HepG2 (cell line): ENCODE measurements around the gene GPR4. TPM values are rescaled to one million over a fixed set of nuclear protein-coding genes. Genes with fewer than 3 reads are reported as not detected.

ENCODE experiments used
- BHLHE40 ChIP-seq: IDR thresholded peaks from 2 replicates; pipeline ENCODE4 v1.6.1; 2011; ENCODE audit warnings: low read length, improper control_type of control experiment
- DPF2 ChIP-seq: sonication (generic); formaldehyde crosslinking; IDR thresholded peaks from 2 replicates; pipeline ENCODE4 v1.4.0; 2020; ENCODE audit warnings: mild to moderate bottlenecking, low read depth, missing genetic modification reagents, borderline replicate concordance
- FOXP4 ChIP-seq: sonication (generic); formaldehyde crosslinking; IDR thresholded peaks from 2 replicates; pipeline ENCODE4 v1.4.0; 2020; ENCODE audit warnings: missing genetic modification reagents
- GATAD1 ChIP-seq: IDR thresholded peaks from 2 replicates; pipeline ENCODE4 v1.6.1; 2016; ENCODE audit warnings: missing genetic modification reagents, missing compliant biosample characterization
- GZF1 ChIP-seq: sonication (generic); formaldehyde crosslinking; IDR thresholded peaks from 2 replicates; pipeline ENCODE4 v1.5.1; 2020; ENCODE audit warnings: mild to moderate bottlenecking, missing genetic modification reagents
- PAF1 ChIP-seq: IDR thresholded peaks from 2 replicates; pipeline ENCODE4 v1.6.1; 2016; ENCODE audit warnings: missing genetic modification reagents, missing compliant biosample characterization
- PLSCR1 ChIP-seq: sonication (generic); formaldehyde crosslinking; IDR thresholded peaks from 2 replicates; pipeline ENCODE4 v1.5.0; 2020; ENCODE audit warnings: missing genetic modification reagents, mild to moderate bottlenecking, borderline replicate concordance
- SCMH1 ChIP-seq: sonication (generic); formaldehyde crosslinking; IDR thresholded peaks from 2 replicates; pipeline ENCODE4 v1.9.0; 2021; ENCODE audit warnings: missing genetic modification reagents, mild to moderate bottlenecking, borderline replicate concordance
- TRIM24 ChIP-seq: sonication (generic); formaldehyde crosslinking; IDR thresholded peaks from 2 replicates; pipeline ENCODE4 v1.8.0; 2022; ENCODE audit warnings: mild to moderate bottlenecking, missing genetic modification reagents
- ZNF10 ChIP-seq: sonication (generic); formaldehyde crosslinking; IDR thresholded peaks from 2 replicates; pipeline ENCODE4 v1.4.0; 2020; ENCODE audit warnings: mild to moderate bottlenecking, low read depth, missing genetic modification reagents, borderline replicate concordance
- ZNF546 ChIP-seq: sonication (generic); formaldehyde crosslinking; conservative IDR thresholded peaks from 2 replicates; pipeline ENCODE4 v1.8.1; 2023; ENCODE audit warnings: mild to moderate bottlenecking, missing genetic modification reagents
- ZNF607 ChIP-seq: sonication (generic); formaldehyde crosslinking; IDR thresholded peaks from 2 replicates; pipeline ENCODE4 v1.5.1; 2020; ENCODE audit warnings: missing genetic modification reagents, mild to moderate bottlenecking, borderline replicate concordance
- ZNF629 ChIP-seq: sonication (generic); formaldehyde crosslinking; conservative IDR thresholded peaks from 2 replicates; pipeline ENCODE4 v1.5.0; 2020; ENCODE audit warnings: missing genetic modification reagents
- ZNF672 ChIP-seq: sonication (generic); formaldehyde crosslinking; IDR thresholded peaks from 2 replicates; pipeline ENCODE4 v1.8.1; 2022; ENCODE audit warnings: missing genetic modification reagents
- ZNF709 ChIP-seq: sonication (generic); formaldehyde crosslinking; IDR thresholded peaks from 2 replicates; pipeline ENCODE4 v1.5.0; 2020; ENCODE audit warnings: mild to moderate bottlenecking, missing genetic modification reagents
- ZNF761 ChIP-seq: sonication (generic); formaldehyde crosslinking; conservative IDR thresholded peaks from 2 replicates; pipeline ENCODE4 v1.4.0; 2020; ENCODE audit warnings: mild to moderate bottlenecking, missing genetic modification reagents
- polyA plus RNA-seq, 8 experiments: library from polyadenylated mRNA; depleted of rRNA in 3 of 8; stranded (reverse) in 7 of 8; unstranded in 1 of 8; fragments of >200 nt; fragmentation: Illumina TruSeq in 4 of 8; extraction: Trizol in 4 of 8; gene quantifications; 2 replicates each; pipeline versions ENCODE4 v1.2.1 to v1.2.3, GENCODE V29; 2011 to 2016; ENCODE audit warnings: low read depth in 4 of 8, missing spikeins in 1 of 8, mixed read lengths in 1 of 8; ENCODE audit not compliant: insufficient read depth in 1 of 8
- total RNA-seq, 5 experiments: library from RNA; depleted of rRNA; stranded (reverse); fragments of >200 nt; fragmentation: Illumina TruSeq; extraction: Trizol; gene quantifications; 2 replicates each; pipeline ENCODE4 v1.2.3, GENCODE V29; 2016; ENCODE audit warnings: low read depth in 1 of 5
- TF ChIP-seq, protein P1 (sequence below): IDR thresholded peaks from 2 replicates; pipeline ENCODE4 v1.6.1; 2016; ENCODE audit warnings: missing compliant biosample characterization, missing genetic modification reagents, borderline replicate concordance
- TF ChIP-seq, protein P2 (sequence below): fragments of 450-650 bp; IDR thresholded peaks from 2 replicates; pipeline ENCODE4 v1.6.1; 2017
- TF ChIP-seq, protein P3 (sequence below): sonication (generic); formaldehyde crosslinking; IDR thresholded peaks from 2 replicates; pipeline ENCODE4 v1.8.1; 2023; ENCODE audit warnings: missing genetic modification reagents, inconsistent platforms, borderline replicate concordance

The GPR4 gene
- total and polyA plus RNA-seq, 2 of the 13 experiments (the other 11 are each of a cell fraction or from before 2014, with no cell fraction given), result 0.15 TPM; not detected in 1

DNA sequence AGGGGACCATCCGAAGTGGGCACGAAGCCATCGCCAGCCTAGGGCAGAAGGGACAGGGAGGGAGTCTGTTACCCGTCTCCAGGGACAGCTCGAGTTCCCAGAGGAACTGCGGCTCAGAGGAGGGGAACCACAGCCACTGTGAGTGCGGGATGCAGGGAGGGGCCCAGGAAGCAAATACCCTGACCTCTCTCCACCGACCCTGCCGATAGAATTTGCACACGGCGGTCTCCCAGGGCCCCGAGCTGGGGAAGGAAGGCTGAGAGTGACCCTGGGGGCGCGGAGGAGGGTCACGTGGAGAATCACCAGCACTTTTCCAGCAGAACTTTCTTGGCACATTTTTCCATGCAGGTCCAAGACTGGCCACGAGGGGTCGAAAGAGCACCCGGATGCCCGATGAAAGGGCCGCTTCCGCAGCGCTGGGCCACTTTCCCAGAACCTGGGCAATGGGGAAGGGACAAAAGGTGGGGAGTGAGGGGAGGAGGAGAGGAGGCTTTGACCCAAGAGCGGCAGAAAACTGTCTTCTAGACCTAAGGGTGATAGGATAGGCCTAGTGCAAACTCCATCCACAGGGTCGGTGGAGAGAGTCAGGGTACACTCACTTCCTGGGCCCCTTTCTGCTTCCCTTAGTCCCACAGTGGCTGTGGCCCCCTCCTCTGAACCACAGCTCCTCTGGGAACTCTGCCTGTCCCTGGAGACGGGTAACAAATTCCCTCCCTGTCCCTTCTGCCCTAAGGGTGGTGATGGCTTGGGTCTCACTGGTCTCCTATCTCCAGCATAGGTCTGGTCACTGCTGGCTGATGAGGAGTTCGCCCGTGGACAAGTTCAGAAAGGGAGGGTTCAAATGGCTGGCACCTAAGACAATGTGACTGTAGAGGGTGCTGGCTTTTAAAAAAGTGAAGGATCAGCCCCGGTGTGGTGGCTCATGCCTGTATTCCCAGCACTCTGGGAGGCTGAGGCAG lies 5.3 kb upstream of the GPR4 start (continued):
- TF ChIP-seq ZNF546 (CRISPR knock-in tag), result no peak
- TF ChIP-seq FOXP4 (CRISPR knock-in tag), result no peak
- no peak for TF ChIP-seq DPF2 (CRISPR knock-in tag)
- TF ChIP-seq GATAD1, result 0 out of 2 replicates have a peak, but pooled peaks have one; percentile 24
- TF ChIP-seq ZNF761 (CRISPR knock-in tag), result no peak
- TF ChIP-seq, protein P1, sequence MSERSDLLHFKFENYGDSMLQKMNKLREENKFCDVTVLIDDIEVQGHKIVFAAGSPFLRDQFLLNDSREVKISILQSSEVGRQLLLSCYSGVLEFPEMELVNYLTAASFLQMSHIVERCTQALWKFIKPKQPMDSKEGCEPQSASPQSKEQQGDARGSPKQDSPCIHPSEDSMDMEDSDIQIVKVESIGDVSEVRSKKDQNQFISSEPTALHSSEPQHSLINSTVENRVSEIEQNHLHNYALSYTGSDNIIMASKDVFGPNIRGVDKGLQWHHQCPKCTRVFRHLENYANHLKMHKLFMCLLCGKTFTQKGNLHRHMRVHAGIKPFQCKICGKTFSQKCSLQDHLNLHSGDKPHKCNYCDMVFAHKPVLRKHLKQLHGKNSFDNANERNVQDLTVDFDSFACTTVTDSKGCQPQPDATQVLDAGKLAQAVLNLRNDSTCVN, result 0 out of 2 replicates have a peak, but pooled peaks have one; percentile 19
- no peak for TF ChIP-seq ZNF10 (CRISPR knock-in tag)
- 0 out of 2 replicates have a peak, but pooled peaks have one; percentile 11 for TF ChIP-seq BHLHE40
- TF ChIP-seq TRIM24, result no peak
- no peak for TF ChIP-seq PAF1 (CRISPR knock-in tag)
- TF ChIP-seq SCMH1 (CRISPR knock-in tag), result no peak
- TF ChIP-seq ZNF629 (CRISPR knock-in tag), result no peak
- TF ChIP-seq, protein P2, sequence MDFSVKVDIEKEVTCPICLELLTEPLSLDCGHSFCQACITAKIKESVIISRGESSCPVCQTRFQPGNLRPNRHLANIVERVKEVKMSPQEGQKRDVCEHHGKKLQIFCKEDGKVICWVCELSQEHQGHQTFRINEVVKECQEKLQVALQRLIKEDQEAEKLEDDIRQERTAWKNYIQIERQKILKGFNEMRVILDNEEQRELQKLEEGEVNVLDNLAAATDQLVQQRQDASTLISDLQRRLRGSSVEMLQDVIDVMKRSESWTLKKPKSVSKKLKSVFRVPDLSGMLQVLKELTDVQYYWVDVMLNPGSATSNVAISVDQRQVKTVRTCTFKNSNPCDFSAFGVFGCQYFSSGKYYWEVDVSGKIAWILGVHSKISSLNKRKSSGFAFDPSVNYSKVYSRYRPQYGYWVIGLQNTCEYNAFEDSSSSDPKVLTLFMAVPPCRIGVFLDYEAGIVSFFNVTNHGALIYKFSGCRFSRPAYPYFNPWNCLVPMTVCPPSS, result no peak
- TF ChIP-seq, protein P3, sequence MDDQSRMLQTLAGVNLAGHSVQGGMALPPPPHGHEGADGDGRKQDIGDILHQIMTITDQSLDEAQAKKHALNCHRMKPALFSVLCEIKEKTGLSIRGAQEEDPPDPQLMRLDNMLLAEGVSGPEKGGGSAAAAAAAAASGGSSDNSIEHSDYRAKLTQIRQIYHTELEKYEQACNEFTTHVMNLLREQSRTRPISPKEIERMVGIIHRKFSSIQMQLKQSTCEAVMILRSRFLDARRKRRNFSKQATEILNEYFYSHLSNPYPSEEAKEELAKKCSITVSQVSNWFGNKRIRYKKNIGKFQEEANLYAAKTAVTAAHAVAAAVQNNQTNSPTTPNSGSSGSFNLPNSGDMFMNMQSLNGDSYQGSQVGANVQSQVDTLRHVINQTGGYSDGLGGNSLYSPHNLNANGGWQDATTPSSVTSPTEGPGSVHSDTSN (CRISPR knock-in tag), result no peak
- no peak for TF ChIP-seq PLSCR1 (CRISPR knock-in tag)
- TF ChIP-seq ZNF709 (CRISPR knock-in tag), result no peak
- no peak for TF ChIP-seq ZNF672 (CRISPR knock-in tag)
- no peak; the same call in 1 of the 2 replicates for TF ChIP-seq ZNF607 (CRISPR knock-in tag)
- TF ChIP-seq GZF1, result no peak
